Prostate gland (tissue), 2 donors: ENCODE data around the gene GAMT.

ENCODE experiments used
- POLR2AphosphoS5 ChIP-seq: sonication (generic); formaldehyde crosslinking; IDR thresholded peaks from one replicate; pipeline ENCODE4 v1.6.1; 2017; ENCODE audit warnings: antibody characterized with exemption
- TF ChIP-seq, protein P1 (sequence below), 4 experiments: fragments of 200-600 bp in 2 of 4; fragments of 450-650 bp in 2 of 4; sonication (generic) in 2 of 4; IDR thresholded peaks; 1 replicate in 3 of 4; 2 replicates in 1 of 4; pipeline ENCODE4 v1.5.1; 2016 to 2019; ENCODE audit warnings: antibody characterized with exemption in 4 of 4, mild to moderate bottlenecking in 2 of 4, moderate library complexity in 2 of 4

DNA sequence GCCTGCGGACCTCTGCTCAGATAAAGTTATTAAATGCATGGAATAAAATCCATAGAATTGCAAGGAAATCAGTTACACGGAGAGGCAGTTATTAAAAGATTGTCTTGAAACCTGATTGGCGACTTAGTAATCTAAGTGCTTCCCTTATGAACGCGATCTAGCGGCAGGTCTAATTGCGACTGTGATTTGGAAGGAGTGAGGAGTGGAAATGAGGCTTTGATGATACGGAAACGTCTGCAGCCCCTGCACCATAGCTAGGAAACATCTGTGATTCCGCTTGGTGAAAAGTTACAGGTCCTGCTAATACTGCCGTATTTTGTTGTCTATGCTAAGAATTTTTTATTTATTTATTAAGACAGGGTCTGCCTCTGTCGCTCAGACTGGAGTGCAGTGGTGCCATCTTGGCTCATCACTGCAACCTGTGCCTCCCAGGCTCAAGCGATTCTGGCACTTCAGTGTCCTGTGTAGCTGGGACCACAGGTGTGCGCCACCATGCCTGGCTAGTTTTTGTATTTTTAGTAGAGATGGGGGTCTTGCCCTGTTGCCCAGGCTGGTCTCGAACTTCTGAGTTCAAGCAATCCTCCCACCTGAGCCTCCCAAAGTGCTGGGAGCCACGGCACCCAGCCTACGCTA lies 16.7 kb downstream of the GAMT start:
- TF ChIP-seq POLR2AphosphoS5: no peak
- TF ChIP-seq, protein P1, sequence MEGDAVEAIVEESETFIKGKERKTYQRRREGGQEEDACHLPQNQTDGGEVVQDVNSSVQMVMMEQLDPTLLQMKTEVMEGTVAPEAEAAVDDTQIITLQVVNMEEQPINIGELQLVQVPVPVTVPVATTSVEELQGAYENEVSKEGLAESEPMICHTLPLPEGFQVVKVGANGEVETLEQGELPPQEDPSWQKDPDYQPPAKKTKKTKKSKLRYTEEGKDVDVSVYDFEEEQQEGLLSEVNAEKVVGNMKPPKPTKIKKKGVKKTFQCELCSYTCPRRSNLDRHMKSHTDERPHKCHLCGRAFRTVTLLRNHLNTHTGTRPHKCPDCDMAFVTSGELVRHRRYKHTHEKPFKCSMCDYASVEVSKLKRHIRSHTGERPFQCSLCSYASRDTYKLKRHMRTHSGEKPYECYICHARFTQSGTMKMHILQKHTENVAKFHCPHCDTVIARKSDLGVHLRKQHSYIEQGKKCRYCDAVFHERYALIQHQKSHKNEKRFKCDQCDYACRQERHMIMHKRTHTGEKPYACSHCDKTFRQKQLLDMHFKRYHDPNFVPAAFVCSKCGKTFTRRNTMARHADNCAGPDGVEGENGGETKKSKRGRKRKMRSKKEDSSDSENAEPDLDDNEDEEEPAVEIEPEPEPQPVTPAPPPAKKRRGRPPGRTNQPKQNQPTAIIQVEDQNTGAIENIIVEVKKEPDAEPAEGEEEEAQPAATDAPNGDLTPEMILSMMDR (IDR thresholded peaks at IDR 0.05): no peak
